Endodermal cell (in vitro differentiated cells): ENCODE results near the gene ABCA4. TPM values are rescaled to one million over a fixed set of nuclear protein-coding genes. Genes with fewer than 3 reads are reported as not detected.
A peak's percentile ranks its signal among the peaks of the same experiment; 100 is the strongest.

Source experiments
- DNase-seq: peaks from one replicate; pipeline ENCODE4 v3.0.0-alpha.2; 2017
- H3K27ac ChIP-seq: 2 replicates; pipeline ENCODE4 v1.5.1; 2013; ENCODE audit warnings: mild to moderate bottlenecking, low read depth, low read length, moderate library complexity
- H3K27me3 ChIP-seq: 2 replicates; pipeline ENCODE4 v1.6.1; 2013; ENCODE audit warnings: mild to moderate bottlenecking, low read length, moderate library complexity; ENCODE audit not compliant: insufficient read depth, control insufficient read depth, poor library complexity, severe bottlenecking
- H3K36me3 ChIP-seq: 2 replicates; pipeline ENCODE4 v1.7.0; 2013; ENCODE audit warnings: mild to moderate bottlenecking, low read length, moderate library complexity; ENCODE audit not compliant: control insufficient read depth, insufficient read depth
- H3K4me1 ChIP-seq: one replicate; pipeline ENCODE4 v1.7.0; 2013; ENCODE audit warnings: low read length; ENCODE audit not compliant: control insufficient read depth, insufficient read depth
- H3K4me3 ChIP-seq: 2 replicates; pipeline ENCODE4 v1.5.1; 2013; ENCODE audit warnings: mild to moderate bottlenecking, low read length, moderate library complexity
- H3K9ac ChIP-seq: 2 replicates; pipeline ENCODE4 v1.6.1; 2013; ENCODE audit warnings: mild to moderate bottlenecking, low read length, moderate library complexity; ENCODE audit not compliant: poor library complexity, severe bottlenecking; ENCODE audit errors: extremely low read depth
- H3K9me3 ChIP-seq: 2 replicates; pipeline ENCODE4 v1.6.1; 2013; ENCODE audit warnings: mild to moderate bottlenecking, low read length, moderate library complexity; ENCODE audit not compliant: control insufficient read depth
- H3K27ac Mint-ChIP-seq: 2 replicates; pipeline ENCODE4 v1.8.0; 2020; ENCODE audit warnings: mixed read lengths
- H3K27me3 Mint-ChIP-seq: 2 replicates; pipeline ENCODE4 v1.8.0; 2021; ENCODE audit warnings: mild to moderate bottlenecking, mixed read lengths; ENCODE audit not compliant: insufficient read depth
- H3K36me3 Mint-ChIP-seq: 2 replicates; pipeline ENCODE4 v1.8.0; 2020; ENCODE audit warnings: low read depth, mixed read lengths
- H3K4me1 Mint-ChIP-seq: 2 replicates; pipeline ENCODE4 v1.8.0; 2020; ENCODE audit warnings: mixed read lengths
- H3K4me3 Mint-ChIP-seq: 2 replicates; pipeline ENCODE4 v1.8.0; 2020; ENCODE audit warnings: mild to moderate bottlenecking, moderate library complexity, mixed read lengths
- H3K9me3 Mint-ChIP-seq: 2 replicates; pipeline ENCODE4 v1.8.0; 2020; ENCODE audit warnings: mild to moderate bottlenecking, mixed read lengths
- WGBS, 2 experiments: methylation state at CpG; one replicate each; pipeline versions ENCODE4 v1.1.5 to v1.1.7; 2013; ENCODE audit warnings: missing lambda C conversion rate in 2 of 2, mixed read lengths in 1 of 2; ENCODE audit not compliant: insufficient coverage in 1 of 2, insufficient read length in 1 of 2; 5-methylcytosine and 5-hydroxymethylcytosine counted together
- total RNA-seq, 2 donors: library from RNA; stranded (reverse); fragmentation: NEBNext Ultra II Directional in 1 of 2; extraction: Animal tissue kit (Norgen Biotek cat#: 25700) in 1 of 2; gene quantifications; 2 replicates in 1 of 2; 3 replicates in 1 of 2; pipeline ENCODE4 v1.2.1, GENCODE V29; 2021
- TF ChIP-seq, protein P1 (sequence below): fragments of 200-600 bp; sonication (generic); conservative IDR thresholded peaks from 2 replicates; pipeline ENCODE4 v1.5.0; 2021; ENCODE audit warnings: antibody characterized with exemption, mild to moderate bottlenecking

The ABCA4 gene
- total RNA-seq, 2 donors from 2014 or later: 1.6 to 1.7 TPM

- H3K4me1 Mint-ChIP-seq: peaks cover 16% of the 10 kb centered on the region
- peak; percentile 59 for DNase-seq
- H3K27me3 Mint-ChIP-seq: peaks cover 32% of the 10 kb centered on the region
- H3K36me3 Mint-ChIP-seq: no peaks in the 10 kb centered on the region
- no peaks in the 10 kb centered on the region for H3K9me3 ChIP-seq
- 81 to 88% methylated on average over 3 to 6 of the region's 6 CpGs for WGBS, 2 experiments
- H3K27ac ChIP-seq: no peak overlapping the region
- no peak overlapping the region for H3K9ac ChIP-seq
- H3K4me3 Mint-ChIP-seq: no peak overlapping the region
- TF ChIP-seq, protein P1, sequence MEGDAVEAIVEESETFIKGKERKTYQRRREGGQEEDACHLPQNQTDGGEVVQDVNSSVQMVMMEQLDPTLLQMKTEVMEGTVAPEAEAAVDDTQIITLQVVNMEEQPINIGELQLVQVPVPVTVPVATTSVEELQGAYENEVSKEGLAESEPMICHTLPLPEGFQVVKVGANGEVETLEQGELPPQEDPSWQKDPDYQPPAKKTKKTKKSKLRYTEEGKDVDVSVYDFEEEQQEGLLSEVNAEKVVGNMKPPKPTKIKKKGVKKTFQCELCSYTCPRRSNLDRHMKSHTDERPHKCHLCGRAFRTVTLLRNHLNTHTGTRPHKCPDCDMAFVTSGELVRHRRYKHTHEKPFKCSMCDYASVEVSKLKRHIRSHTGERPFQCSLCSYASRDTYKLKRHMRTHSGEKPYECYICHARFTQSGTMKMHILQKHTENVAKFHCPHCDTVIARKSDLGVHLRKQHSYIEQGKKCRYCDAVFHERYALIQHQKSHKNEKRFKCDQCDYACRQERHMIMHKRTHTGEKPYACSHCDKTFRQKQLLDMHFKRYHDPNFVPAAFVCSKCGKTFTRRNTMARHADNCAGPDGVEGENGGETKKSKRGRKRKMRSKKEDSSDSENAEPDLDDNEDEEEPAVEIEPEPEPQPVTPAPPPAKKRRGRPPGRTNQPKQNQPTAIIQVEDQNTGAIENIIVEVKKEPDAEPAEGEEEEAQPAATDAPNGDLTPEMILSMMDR: no peak
- no peak overlapping the region for H3K27ac Mint-ChIP-seq
- no peaks in the 10 kb centered on the region for H3K4me1 ChIP-seq
- H3K9me3 Mint-ChIP-seq: no peaks in the 10 kb centered on the region
- H3K27me3 ChIP-seq: peaks cover 12% of the 10 kb centered on the region
- no peak overlapping the region for H3K4me3 ChIP-seq
- no peaks in the 10 kb centered on the region for H3K36me3 ChIP-seq
These were observed 109.0 kb downstream of the ABCA4 start for GRCh38 chr1:94011709-94012595.

- WGBS, 2 experiments: 89 to 92% methylated on average over 8 of the region's 8 CpGs
- H3K27me3 Mint-ChIP-seq: peaks cover 32% of the 10 kb centered on the region
- no peaks in the 10 kb centered on the region for H3K9me3 Mint-ChIP-seq
- TF ChIP-seq, protein P1: no peak
- Histone ChIP-seq H3K4me3 (no peak overlapping the region), H3K4me1 (no peaks in the 10 kb centered on the region), H3K27me3 (peaks cover 12% of the 10 kb centered on the region), H3K9me3 (no peaks in the 10 kb centered on the region), H3K9ac (no peak overlapping the region), H3K27ac (no peak overlapping the region), H3K36me3 (no peaks in the 10 kb centered on the region)
- no peaks in the 10 kb centered on the region for H3K36me3 Mint-ChIP-seq
- no peak for DNase-seq
- no peak overlapping the region for H3K27ac Mint-ChIP-seq
- no peak overlapping the region for H3K4me3 Mint-ChIP-seq
- H3K4me1 Mint-ChIP-seq: peaks cover 16% of the 10 kb centered on the region
These were observed 109.8 kb downstream of the ABCA4 start for GRCh38 chr1:94011129-94011528.

DNA sequence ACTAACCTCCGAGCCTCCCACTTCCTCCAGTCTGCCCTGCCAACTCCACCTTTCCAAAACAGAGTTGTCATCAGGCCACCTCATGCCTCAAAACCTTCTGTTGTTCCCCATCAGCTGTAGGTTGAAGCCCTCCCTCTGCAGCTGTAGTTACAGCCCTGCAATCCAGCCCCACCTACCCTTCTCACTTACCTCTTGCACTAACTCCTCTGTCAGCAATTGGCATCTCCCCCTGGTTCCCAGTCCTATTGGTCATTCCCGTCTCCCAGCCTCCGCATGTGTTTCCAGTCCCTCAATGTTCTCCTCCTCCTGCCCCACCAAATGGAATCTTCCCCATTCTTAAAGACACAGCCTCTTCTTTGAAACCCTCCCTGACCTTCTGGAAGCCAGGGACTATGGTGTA lies 111.6 kb downstream of the ABCA4 start:
- Histone ChIP-seq H3K4me1 (no peaks in the 10 kb centered on the region), H3K36me3 (no peaks in the 10 kb centered on the region), H3K27me3 (peaks cover 12% of the 10 kb centered on the region), H3K9ac (no peak overlapping the region), H3K27ac (no peak overlapping the region), H3K9me3 (no peaks in the 10 kb centered on the region), H3K4me3 (no peak overlapping the region)
- Mint-ChIP-seq H3K9me3 (no peaks in the 10 kb centered on the region), H3K36me3 (no peaks in the 10 kb centered on the region), H3K27me3 (peaks cover 23% of the 10 kb centered on the region), H3K27ac (no peak overlapping the region), H3K4me1 (peaks cover 16% of the 10 kb centered on the region), H3K4me3 (no peak overlapping the region)
- TF ChIP-seq, protein P1: no peak
- DNase-seq: peak; percentile 55
- 85 to 89% methylated on average over 3 of the region's 3 CpGs for WGBS, 2 experiments
